Measurements from ENCODE around the gene LMX1B.
"Not testable (repeated sequence)": the region's sequence is repeated elsewhere in the genome, so short reads cannot be mapped to it uniquely, and the experiment has no call there.

Gene LMX1B

GRCh38 chr9:126722922-126723806, 109.4 kb downstream of the LMX1B start (continued):
- TF ChIP-seq POU6F1 (CRISPR knock-in tag; IDR thresholded peaks at IDR 0.05; ENCODE audit: borderline replicate concordance, low read depth) = no peak
- TF ChIP-seq TOX (CRISPR knock-in tag; IDR thresholded peaks at IDR 0.05; ENCODE audit: borderline replicate concordance) = no peak

- peak; percentile 7; the same call in 1 of the 3 replicates for ATAC-seq
- TF ChIP-seq ZNF565 (CRISPR knock-in tag; conservative IDR thresholded peaks at IDR 0.05; ENCODE audit: low read depth) (no peak), PATZ1 (CRISPR knock-in tag; IDR thresholded peaks at IDR 0.05; ENCODE audit: borderline replicate concordance) (no peak), ISL1 (CRISPR knock-in tag; IDR thresholded peaks at IDR 0.05) (no peak), CSRNP3 (CRISPR knock-in tag; IDR thresholded peaks at IDR 0.05) (no peak), TSHZ2 (CRISPR knock-in tag; IDR thresholded peaks at IDR 0.05) (no peak), PPARA (CRISPR knock-in tag; IDR thresholded peaks at IDR 0.05; ENCODE audit: borderline replicate concordance) (no peak), CREB5 (CRISPR knock-in tag; IDR thresholded peaks at IDR 0.05; ENCODE audit: low read depth) (no peak)
These were observed 110.1 kb downstream of the LMX1B start for GRCh38 chr9:126723807-126724172.

- ATAC-seq = no peak
- TF ChIP-seq ZFP30 (CRISPR knock-in tag; IDR thresholded peaks at IDR 0.05) (no peak), CSDC2 (CRISPR knock-in tag; IDR thresholded peaks at IDR 0.05) (no peak)
These were observed 110.5 kb downstream of the LMX1B start for GRCh38 chr9:126724226-126724625.

- not testable (repeated sequence) for ATAC-seq
These were observed 111.8 kb downstream of the LMX1B start for GRCh38 chr9:126725485-126725884.

- not testable (repeated sequence) for ATAC-seq
These were observed 114.5 kb downstream of the LMX1B start for GRCh38 chr9:126728210-126728609.

GRCh38 chr9:126730592-126730991, 116.9 kb downstream of the LMX1B start:
- ATAC-seq = not testable (repeated sequence)

- ATAC-seq = no peak
- TF ChIP-seq ZNF70 (CRISPR knock-in tag; IDR thresholded peaks at IDR 0.05) = no peak
- no peak for TF ChIP-seq TOX (CRISPR knock-in tag; IDR thresholded peaks at IDR 0.05; ENCODE audit: borderline replicate concordance)
- no peak for TF ChIP-seq RARB (CRISPR knock-in tag; IDR thresholded peaks at IDR 0.05)
- no peak for TF ChIP-seq TCF4 (CRISPR knock-in tag; IDR thresholded peaks at IDR 0.05; ENCODE audit: borderline replicate concordance)
- TF ChIP-seq CREB5 (CRISPR knock-in tag; IDR thresholded peaks at IDR 0.05; ENCODE audit: low read depth) = no peak
- no peak for TF ChIP-seq ZNF8 (CRISPR knock-in tag; IDR thresholded peaks at IDR 0.05)
- TF ChIP-seq ZC3H10 (CRISPR knock-in tag; IDR thresholded peaks at IDR 0.05) = no peak
- TF ChIP-seq OSR1 (CRISPR knock-in tag; IDR thresholded peaks at IDR 0.05) = no peak
- TF ChIP-seq CSRNP3 (CRISPR knock-in tag; IDR thresholded peaks at IDR 0.05) = no peak
- no peak for TF ChIP-seq ARNTL (CRISPR knock-in tag; IDR thresholded peaks at IDR 0.05; ENCODE audit: borderline replicate concordance, low read depth)
- no peak for TF ChIP-seq ISL1 (CRISPR knock-in tag; IDR thresholded peaks at IDR 0.05)
These were observed 119.3 kb downstream of the LMX1B start for GRCh38 chr9:126733005-126733404.

Measured in SK-N-SH treated with all-trans-retinoic acid at 6 μM for 48 hours (cell line).